Right hindlimb (tissue), 1 donor: ENCODE data around the gene IL15RA.
"Not testable (repeated sequence)": the region's sequence is repeated elsewhere in the genome, so short reads cannot be mapped to it uniquely, and the experiment has no call there.

Experiments
- DNase-seq: peaks from one replicate; pipeline ENCODE4 v3.0.0-alpha.2; 2018

Gene IL15RA

GRCh38 chr10:5921746-5922145, 55.6 kb downstream of the IL15RA start:
- DNase-seq, result no peak

- no peak for DNase-seq
Observed at GRCh38 chr10:5919568-5919967, 57.8 kb downstream of the IL15RA start.

GRCh38 chr10:5918763-5919162, 58.6 kb downstream of the IL15RA start:
- DNase-seq, result no peak

GRCh38 chr10:5917305-5917704, 60.0 kb downstream of the IL15RA start:
- DNase-seq, result no peak

- DNase-seq, result no peak
Observed at GRCh38 chr10:5915451-5915850, 61.9 kb downstream of the IL15RA start.

GRCh38 chr10:5913736-5914135, 63.6 kb downstream of the IL15RA start:
- DNase-seq, result no peak

- no peak for DNase-seq
Observed at GRCh38 chr10:5911670-5912069, 65.7 kb downstream of the IL15RA start.

- peak; percentile 55 for DNase-seq
Observed at GRCh38 chr10:5910323-5911100, 66.8 kb downstream of the IL15RA start.

- DNase-seq, result not testable (repeated sequence)
Observed at GRCh38 chr10:5908676-5909075, 68.7 kb downstream of the IL15RA start.

- DNase-seq, result no peak
Observed at GRCh38 chr10:5906651-5907050, 70.7 kb downstream of the IL15RA start.

- peak; percentile 64 for DNase-seq
Observed at GRCh38 chr10:5905854-5906507, 71.4 kb downstream of the IL15RA start.

GRCh38 chr10:5904227-5904626, 73.1 kb downstream of the IL15RA start:
- no peak for DNase-seq

- DNase-seq, result no peak
Observed at GRCh38 chr10:5903563-5903962, 73.8 kb downstream of the IL15RA start.

- no peak for DNase-seq
Observed at GRCh38 chr10:5902511-5903274, 74.7 kb downstream of the IL15RA start.
